ENCODE data around the gene B4GALT2. TPM values are rescaled to one million over a fixed set of nuclear protein-coding genes. Genes with fewer than 3 reads are reported as not detected.

Gene B4GALT2
- total RNA-seq, 1 donor from 2014 or later = 56.6 TPM

DNA sequence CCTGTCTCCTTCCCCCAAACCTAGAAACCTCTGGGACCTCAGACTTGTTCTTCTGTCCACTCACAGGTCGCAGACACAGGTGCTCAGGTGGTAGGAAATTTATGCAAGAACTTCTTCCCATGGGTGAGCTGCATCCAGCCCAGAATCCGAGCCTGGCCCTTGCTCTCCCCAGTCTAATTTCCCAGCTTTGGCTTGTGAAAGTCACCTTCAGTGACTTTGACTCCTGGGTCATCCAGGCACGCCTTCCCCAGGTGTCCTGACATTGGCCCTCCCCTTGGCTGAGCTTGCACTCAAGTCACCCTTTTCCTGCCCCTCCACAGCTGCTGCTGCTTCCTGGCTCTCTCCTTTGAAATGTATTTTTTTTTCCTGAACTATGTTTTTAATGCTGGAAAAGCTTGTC is 25.6 kb upstream of the B4GALT2 start:
- Mint-ChIP-seq H3K36me3 (ENCODE audit: low read depth, unreplicated experiment) (peaks cover 18% of the 10 kb centered on the region), H3K9me3 (ENCODE audit: unreplicated experiment) (peaks cover 1% of the 10 kb centered on the region), H3K4me1 (ENCODE audit: low read depth, unreplicated experiment) (peaks cover 6% of the 10 kb centered on the region), H3K4me3 (ENCODE audit: unreplicated experiment) (no peak overlapping the region), H3K27me3 (ENCODE audit: low read depth, unreplicated experiment) (no peaks in the 10 kb centered on the region), H3K27ac (ENCODE audit: unreplicated experiment) (no peak overlapping the region)
- Histone ChIP-seq H2AFZ (ENCODE audit: low read depth, low read length) (no peak overlapping the region), H3K4me3 (ENCODE audit: insufficient read depth, low read depth, low read length) (no peak overlapping the region), H3K36me3 (ENCODE audit: insufficient read depth, low read length) (no peaks in the 10 kb centered on the region), H4K20me1 (ENCODE audit: insufficient read depth, low read length) (peaks cover 71% of the 10 kb centered on the region), H3K27ac (ENCODE audit: low read depth, low read length) (no peak overlapping the region), H3K9ac (ENCODE audit: low read length) (no peak overlapping the region), H3K4me1 (ENCODE audit: insufficient read depth, low read length) (peaks cover under 1% of the 10 kb centered on the region), H3K79me2 (ENCODE audit: insufficient read depth, low read length) (peaks cover 34% of the 10 kb centered on the region), H3K9me3 (ENCODE audit: insufficient read depth, low read depth, low read length) (no peaks in the 10 kb centered on the region), H3K27me3 (ENCODE audit: insufficient read depth, low read length) (no peaks in the 10 kb centered on the region), H3K4me2 (ENCODE audit: low read length) (no peak overlapping the region)
- TF ChIP-seq, protein P1, sequence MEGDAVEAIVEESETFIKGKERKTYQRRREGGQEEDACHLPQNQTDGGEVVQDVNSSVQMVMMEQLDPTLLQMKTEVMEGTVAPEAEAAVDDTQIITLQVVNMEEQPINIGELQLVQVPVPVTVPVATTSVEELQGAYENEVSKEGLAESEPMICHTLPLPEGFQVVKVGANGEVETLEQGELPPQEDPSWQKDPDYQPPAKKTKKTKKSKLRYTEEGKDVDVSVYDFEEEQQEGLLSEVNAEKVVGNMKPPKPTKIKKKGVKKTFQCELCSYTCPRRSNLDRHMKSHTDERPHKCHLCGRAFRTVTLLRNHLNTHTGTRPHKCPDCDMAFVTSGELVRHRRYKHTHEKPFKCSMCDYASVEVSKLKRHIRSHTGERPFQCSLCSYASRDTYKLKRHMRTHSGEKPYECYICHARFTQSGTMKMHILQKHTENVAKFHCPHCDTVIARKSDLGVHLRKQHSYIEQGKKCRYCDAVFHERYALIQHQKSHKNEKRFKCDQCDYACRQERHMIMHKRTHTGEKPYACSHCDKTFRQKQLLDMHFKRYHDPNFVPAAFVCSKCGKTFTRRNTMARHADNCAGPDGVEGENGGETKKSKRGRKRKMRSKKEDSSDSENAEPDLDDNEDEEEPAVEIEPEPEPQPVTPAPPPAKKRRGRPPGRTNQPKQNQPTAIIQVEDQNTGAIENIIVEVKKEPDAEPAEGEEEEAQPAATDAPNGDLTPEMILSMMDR (IDR thresholded peaks at IDR 0.05; ENCODE audit: insufficient read depth, low read depth, low read length) = no peak
- TF ChIP-seq EZH2 (IDR thresholded peaks at IDR 0.05; ENCODE audit: insufficient read depth, low read length) = no peak
- no peak for DNase-seq (ENCODE audit: low read depth)
- FAIRE-seq = no peak

DNA sequence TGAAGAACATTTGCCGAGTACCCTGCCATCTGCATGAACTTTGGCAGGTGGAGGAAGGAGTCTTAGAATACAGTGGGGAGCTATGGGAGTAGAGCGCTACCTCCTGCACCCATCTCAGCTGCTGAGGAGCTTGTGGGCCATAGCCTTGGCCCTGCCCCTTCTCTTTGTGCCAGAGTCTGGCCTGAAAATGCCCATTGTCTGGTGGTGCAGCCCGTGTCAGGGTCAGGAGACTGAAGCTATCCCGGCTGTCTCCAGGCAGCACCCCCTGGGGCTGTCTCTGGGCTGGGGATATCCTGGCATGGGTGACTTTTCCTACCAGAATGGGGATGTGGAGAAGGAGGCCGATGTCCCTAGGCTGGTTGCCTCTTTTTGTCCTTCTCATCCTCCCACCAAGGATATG is 25.0 kb upstream of the B4GALT2 start:
- H3K27me3 Mint-ChIP-seq (ENCODE audit: low read depth, unreplicated experiment) = no peaks in the 10 kb centered on the region
- H3K36me3 Mint-ChIP-seq (ENCODE audit: low read depth, unreplicated experiment) = peaks cover 23% of the 10 kb centered on the region
- Histone ChIP-seq H3K27me3 (ENCODE audit: insufficient read depth, low read length) (no peaks in the 10 kb centered on the region), H3K4me1 (ENCODE audit: insufficient read depth, low read length) (no peaks in the 10 kb centered on the region), H3K4me2 (ENCODE audit: low read length) (no peak overlapping the region), H3K27ac (ENCODE audit: low read depth, low read length) (no peak overlapping the region), H3K4me3 (ENCODE audit: insufficient read depth, low read depth, low read length) (no peak overlapping the region), H3K9ac (ENCODE audit: low read length) (no peak overlapping the region), H3K79me2 (ENCODE audit: insufficient read depth, low read length) (peaks cover 28% of the 10 kb centered on the region), H2AFZ (ENCODE audit: low read depth, low read length) (no peak overlapping the region), H3K9me3 (ENCODE audit: insufficient read depth, low read depth, low read length) (no peaks in the 10 kb centered on the region), H3K36me3 (ENCODE audit: insufficient read depth, low read length) (no peaks in the 10 kb centered on the region), H4K20me1 (ENCODE audit: insufficient read depth, low read length) (peaks cover 64% of the 10 kb centered on the region)
- peaks cover 1% of the 10 kb centered on the region for H3K9me3 Mint-ChIP-seq (ENCODE audit: unreplicated experiment)
- H3K4me3 Mint-ChIP-seq (ENCODE audit: unreplicated experiment) = no peak overlapping the region
- no peak for TF ChIP-seq EZH2 (IDR thresholded peaks at IDR 0.05; ENCODE audit: insufficient read depth, low read length)
- TF ChIP-seq, protein P1 (IDR thresholded peaks at IDR 0.05; ENCODE audit: insufficient read depth, low read depth, low read length) = no peak
- FAIRE-seq (no peak), DNase-seq (ENCODE audit: low read depth) (no peak)
- peaks cover 6% of the 10 kb centered on the region for H3K4me1 Mint-ChIP-seq (ENCODE audit: low read depth, unreplicated experiment)
- no peak overlapping the region for H3K27ac Mint-ChIP-seq (ENCODE audit: unreplicated experiment)

DNA sequence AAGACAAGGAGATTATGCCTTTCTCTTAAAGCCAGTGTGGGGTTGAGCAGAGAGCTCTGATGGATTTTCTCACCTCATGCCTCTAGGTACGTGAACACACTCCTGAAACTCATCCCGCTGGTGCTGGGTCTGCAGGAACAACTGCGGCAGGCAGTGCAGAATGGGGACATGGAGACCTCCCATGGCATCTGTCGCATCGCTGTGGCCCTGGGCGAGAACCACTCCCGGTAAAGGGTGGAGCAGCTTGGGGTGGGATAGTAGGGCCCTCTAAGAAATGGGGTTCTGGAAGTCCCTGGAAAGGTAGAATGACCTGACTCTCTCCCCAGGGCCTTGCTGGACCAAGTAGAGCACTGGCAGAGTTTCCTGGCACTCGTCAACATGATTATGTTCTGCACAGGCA is 22.8 kb upstream of the B4GALT2 start:
- Mint-ChIP-seq H3K4me1 (ENCODE audit: low read depth, unreplicated experiment) (peaks cover 6% of the 10 kb centered on the region), H3K4me3 (ENCODE audit: unreplicated experiment) (no peak overlapping the region), H3K27ac (ENCODE audit: unreplicated experiment) (no peak overlapping the region), H3K9me3 (ENCODE audit: unreplicated experiment) (peaks cover 1% of the 10 kb centered on the region), H3K36me3 (ENCODE audit: low read depth, unreplicated experiment) (peaks cover 27% of the 10 kb centered on the region), H3K27me3 (ENCODE audit: low read depth, unreplicated experiment) (no peaks in the 10 kb centered on the region)
- Histone ChIP-seq H3K4me1 (ENCODE audit: insufficient read depth, low read length) (no peaks in the 10 kb centered on the region), H3K27ac (ENCODE audit: low read depth, low read length) (no peak overlapping the region), H3K36me3 (ENCODE audit: insufficient read depth, low read length) (no peaks in the 10 kb centered on the region), H3K27me3 (ENCODE audit: insufficient read depth, low read length) (no peaks in the 10 kb centered on the region), H2AFZ (ENCODE audit: low read depth, low read length) (no peak overlapping the region), H3K9me3 (ENCODE audit: insufficient read depth, low read depth, low read length) (no peaks in the 10 kb centered on the region), H3K4me2 (ENCODE audit: low read length) (no peak overlapping the region), H3K9ac (ENCODE audit: low read length) (no peak overlapping the region), H3K4me3 (ENCODE audit: insufficient read depth, low read depth, low read length) (no peak overlapping the region), H3K79me2 (ENCODE audit: insufficient read depth, low read length) (peaks cover 19% of the 10 kb centered on the region), H4K20me1 (ENCODE audit: insufficient read depth, low read length) (peaks cover 46% of the 10 kb centered on the region)
- TF ChIP-seq EZH2 (IDR thresholded peaks at IDR 0.05; ENCODE audit: insufficient read depth, low read length) = no peak
- TF ChIP-seq, protein P1 (IDR thresholded peaks at IDR 0.05; ENCODE audit: insufficient read depth, low read depth, low read length) = no peak
- no peak for DNase-seq (ENCODE audit: low read depth)
- FAIRE-seq = no peak
